ENCODE measurements around the gene C1orf35. TPM values are rescaled to one million over a fixed set of nuclear protein-coding genes. Genes with fewer than 3 reads are reported as not detected.

The C1orf35 gene
- total RNA-seq, 1 donor from 2014 or later: 16.5 TPM

GRCh38 chr1:228101614-228101993, 1.5 kb downstream of the C1orf35 start:
- peaks cover 5% of the 10 kb centered on the region for H3K36me3 ChIP-seq (ENCODE audit: control insufficient read depth, insufficient read depth, low read length)
- no peaks in the 10 kb centered on the region for H3K27me3 ChIP-seq (ENCODE audit: control insufficient read depth, insufficient read depth, low read length)

GRCh38 chr1:228100822-228101613, 2.1 kb downstream of the C1orf35 start:
- no peak overlapping the region for H3K4me3 ChIP-seq (ENCODE audit: low read depth, low read length)
- no peak for TF ChIP-seq CTCF (IDR thresholded peaks at IDR 0.05; ENCODE audit: insufficient read depth, low read length, poor library complexity, severe bottlenecking)

More at GRCh38 chr1:228101614-228101993, 1.5 kb downstream of the C1orf35 start:
- H3K4me3 ChIP-seq (ENCODE audit: low read depth, low read length): peak overlapping the region; percentile 95
- no peak for TF ChIP-seq CTCF (IDR thresholded peaks at IDR 0.05; ENCODE audit: insufficient read depth, low read length, poor library complexity, severe bottlenecking)
- DNase-seq (ENCODE audit: low read depth): no peak

GRCh38 chr1:228099331-228099732, 3.8 kb downstream of the C1orf35 start:
- H3K4me3 ChIP-seq (ENCODE audit: low read depth, low read length): no peak overlapping the region
- no peak for DNase-seq (ENCODE audit: low read depth)
- no peaks in the 10 kb centered on the region for H3K27me3 ChIP-seq (ENCODE audit: control insufficient read depth, insufficient read depth, low read length)
- TF ChIP-seq CTCF (IDR thresholded peaks at IDR 0.05; ENCODE audit: insufficient read depth, low read length, poor library complexity, severe bottlenecking): no peak
- H3K36me3 ChIP-seq (ENCODE audit: control insufficient read depth, insufficient read depth, low read length): peaks cover 5% of the 10 kb centered on the region

More at GRCh38 chr1:228100822-228101613, 2.1 kb downstream of the C1orf35 start:
- Histone ChIP-seq H3K27me3 (ENCODE audit: control insufficient read depth, insufficient read depth, low read length) (no peaks in the 10 kb centered on the region), H3K36me3 (ENCODE audit: control insufficient read depth, insufficient read depth, low read length) (peaks cover 5% of the 10 kb centered on the region)
- no peak for DNase-seq (ENCODE audit: low read depth)

- TF ChIP-seq CTCF (IDR thresholded peaks at IDR 0.05; ENCODE audit: insufficient read depth, low read length, poor library complexity, severe bottlenecking): no peak
- peaks cover 5% of the 10 kb centered on the region for H3K36me3 ChIP-seq (ENCODE audit: control insufficient read depth, insufficient read depth, low read length)
- H3K4me3 ChIP-seq (ENCODE audit: low read depth, low read length): no peak overlapping the region
- no peak for DNase-seq (ENCODE audit: low read depth)
- H3K27me3 ChIP-seq (ENCODE audit: control insufficient read depth, insufficient read depth, low read length): no peaks in the 10 kb centered on the region
Measured at GRCh38 chr1:228098323-228098931, 4.7 kb downstream of the C1orf35 start.

GRCh38 chr1:228097333-228098081, 5.6 kb downstream of the C1orf35 start:
- H3K4me3 ChIP-seq (ENCODE audit: low read depth, low read length): no peak overlapping the region
- no peak for DNase-seq (ENCODE audit: low read depth)
- H3K27me3 ChIP-seq (ENCODE audit: control insufficient read depth, insufficient read depth, low read length): no peaks in the 10 kb centered on the region
- no peak for TF ChIP-seq CTCF (IDR thresholded peaks at IDR 0.05; ENCODE audit: insufficient read depth, low read length, poor library complexity, severe bottlenecking)
- H3K36me3 ChIP-seq (ENCODE audit: control insufficient read depth, insufficient read depth, low read length): peaks cover 5% of the 10 kb centered on the region
